HL-60/S4 treated with phorbol 12-myristate 13-acetate at 8.2 ng/mL for 4 days and 3 days (cell line): ENCODE measurements around the gene ELK4.
"Not testable (repeated sequence)": the region's sequence is repeated elsewhere in the genome, so short reads cannot be mapped to it uniquely, and the experiment has no call there.

ENCODE experiments used
- in situ Hi-C: fragments of 300-500 bp; cut with MboI; formaldehyde crosslinking; loops from 2 replicates; pipeline ENCODE4 v1.15.0; 2022; ENCODE audit warnings: low sequenced_read_pairs

The ELK4 gene

DNA sequence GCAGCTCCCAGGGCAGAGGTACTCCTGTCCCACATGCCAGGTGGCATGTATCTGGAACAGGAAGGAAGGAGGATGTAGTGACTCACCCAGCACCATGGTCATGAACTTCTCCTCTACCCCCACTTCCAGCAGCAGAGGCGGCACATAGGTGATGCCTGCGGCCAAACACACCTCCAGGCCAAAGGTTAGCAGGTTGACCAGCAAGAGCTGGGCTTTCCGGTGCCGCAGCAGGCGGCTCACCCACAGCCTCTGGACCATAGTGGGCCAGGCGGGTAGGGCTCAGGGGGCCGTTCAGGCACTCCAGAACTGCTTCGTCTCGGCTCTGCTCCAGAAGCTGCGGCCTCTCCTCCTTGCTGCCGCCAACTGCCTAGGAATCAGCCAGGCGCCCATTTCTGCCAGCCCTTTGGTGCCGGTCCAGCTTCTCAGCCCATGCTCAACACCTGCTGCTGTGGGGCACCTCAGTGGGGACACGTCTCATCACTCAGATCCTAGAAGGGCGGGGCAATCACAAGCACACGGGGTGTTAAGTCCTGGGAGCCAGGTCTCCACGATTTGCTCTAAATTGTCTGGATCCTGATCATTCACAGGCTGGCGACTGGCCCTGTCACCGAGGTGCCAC is 32.7 kb upstream of the ELK4 start:
- in situ Hi-C loops = no loop called here

- in situ Hi-C loops = no loop called here
These were observed 31.6 kb upstream of the ELK4 start for GRCh38 chr1:205663286-205663936.

GRCh38 chr1:205662791-205663190 is 31.0 kb upstream of the ELK4 start:
- in situ Hi-C loops = no loop called here

DNA sequence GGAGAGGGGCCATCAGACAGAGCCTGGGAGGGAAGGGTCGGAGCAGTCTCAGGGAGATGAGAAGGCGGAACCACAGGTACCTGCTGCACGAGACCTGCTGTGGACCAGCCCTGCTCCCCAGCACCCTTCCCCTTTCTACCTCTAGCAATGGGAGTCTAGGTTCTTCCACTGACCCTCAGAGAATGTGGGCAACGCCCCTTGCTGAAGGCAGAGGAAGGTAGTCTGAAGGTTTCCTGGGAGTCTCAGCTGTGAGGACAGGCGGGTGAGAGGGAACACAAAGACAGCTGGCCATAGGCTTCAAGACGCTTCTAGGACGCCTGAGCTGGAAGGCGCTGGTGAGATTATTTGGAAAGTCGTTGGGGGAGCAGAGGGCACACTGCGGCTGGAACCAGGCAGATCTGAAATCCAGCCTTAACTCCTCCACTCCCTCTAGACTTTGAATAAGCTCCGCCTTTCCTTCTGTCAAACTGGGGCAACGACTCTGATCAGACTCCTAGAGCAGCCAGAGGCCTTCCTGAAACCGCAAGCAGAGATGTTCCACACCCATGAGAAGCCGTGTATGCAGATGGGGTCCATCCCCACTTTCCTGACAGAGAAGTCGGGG is 30.4 kb upstream of the ELK4 start:
- in situ Hi-C loops = no loop called here

DNA sequence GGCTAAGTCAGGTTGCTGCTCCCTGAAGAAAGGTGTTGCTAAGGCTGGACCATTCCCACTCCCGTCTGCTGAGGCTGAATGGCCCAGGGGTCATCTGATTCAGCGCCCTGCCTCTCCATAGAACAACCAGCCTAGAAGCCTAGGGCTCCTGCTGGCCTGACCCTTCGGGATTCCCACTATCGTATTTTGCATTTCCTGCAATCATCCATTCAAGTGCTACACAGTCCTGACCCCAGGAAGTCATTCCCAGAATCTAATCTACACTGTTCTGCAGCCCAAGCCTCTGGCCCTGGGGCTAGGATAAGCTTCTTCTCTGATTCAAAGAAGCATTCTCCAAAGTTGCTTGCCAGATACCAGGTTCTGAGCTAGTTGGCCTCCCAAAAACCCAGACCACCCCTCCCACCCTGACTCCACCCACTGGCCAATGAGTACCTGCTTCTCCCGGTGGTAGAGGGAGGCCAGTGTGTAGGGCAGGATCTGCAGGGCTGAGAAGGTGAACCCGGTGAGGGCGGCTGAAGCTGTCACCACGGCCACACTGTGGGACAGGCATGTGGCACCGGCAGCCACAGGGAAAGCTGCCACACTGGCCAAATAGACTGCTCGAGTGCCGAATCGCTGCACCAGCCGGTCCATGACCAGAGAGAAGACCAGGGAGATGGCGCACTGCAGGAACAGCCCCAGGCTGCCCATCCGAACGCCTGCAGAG is 29.8 kb upstream of the ELK4 start:
- in situ Hi-C loops = no loop called here

GRCh38 chr1:205660361-205660760 is 28.6 kb upstream of the ELK4 start:
- in situ Hi-C loops = no loop called here

- in situ Hi-C loops = loop anchor here (5.0 kb wide), 1 partner anchor 72 kb away; no protein-coding TSS in a partner anchor
These were observed 27.3 kb upstream of the ELK4 start for GRCh38 chr1:205658943-205659581.

- in situ Hi-C loops = loop anchor here (5.0 kb wide), 1 partner anchor 69 kb away; no protein-coding TSS in a partner anchor
These were observed 24.4 kb upstream of the ELK4 start for GRCh38 chr1:205656236-205656635.

- in situ Hi-C loops = no loop called here
These were observed 21.2 kb upstream of the ELK4 start for GRCh38 chr1:205652984-205653383.

DNA sequence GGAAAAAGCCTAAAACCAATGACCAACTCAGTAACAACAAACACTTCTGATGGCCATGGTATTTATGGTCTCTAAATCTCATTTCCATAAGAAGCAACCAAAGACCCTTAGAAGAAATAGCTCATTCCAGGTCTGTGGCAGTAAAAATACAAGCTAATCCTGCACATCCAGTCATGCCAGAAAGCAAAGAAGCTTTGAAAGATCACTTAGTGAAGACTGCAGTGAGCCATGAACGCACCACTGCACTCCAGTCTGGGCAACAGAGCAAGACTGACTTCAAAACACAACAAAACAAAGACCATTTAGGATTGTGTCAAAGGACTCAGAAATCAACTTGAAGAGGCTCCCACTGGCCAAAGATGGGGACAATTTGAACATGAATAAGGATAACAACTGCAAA is 18.4 kb upstream of the ELK4 start:
- in situ Hi-C loops = no loop called here

DNA sequence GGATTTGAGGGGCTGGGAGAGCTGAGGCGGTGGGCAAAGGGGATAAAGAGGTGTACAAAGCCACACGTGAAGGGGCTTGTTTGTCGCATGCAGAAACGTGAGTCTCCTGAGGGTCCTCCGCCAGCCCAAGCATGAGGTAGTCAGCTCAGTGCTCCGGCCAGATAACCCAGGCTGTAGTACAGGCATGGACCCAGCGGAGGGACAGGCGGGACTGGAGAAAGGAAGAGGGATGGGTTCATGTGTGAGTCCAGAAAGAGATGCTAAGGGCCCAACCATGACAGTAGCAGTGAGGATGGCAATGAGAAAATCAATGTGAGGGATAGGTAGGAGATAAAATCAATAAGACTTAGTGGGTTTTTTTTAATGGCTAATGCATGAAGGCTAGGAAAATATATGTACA is 13.7 kb upstream of the ELK4 start:
- in situ Hi-C loops = no loop called here

GRCh38 chr1:205642679-205643307 is 11.0 kb upstream of the ELK4 start:
- in situ Hi-C loops = no loop called here

GRCh38 chr1:205639567-205639966 is 7.8 kb upstream of the ELK4 start:
- in situ Hi-C loops = no loop called here

DNA sequence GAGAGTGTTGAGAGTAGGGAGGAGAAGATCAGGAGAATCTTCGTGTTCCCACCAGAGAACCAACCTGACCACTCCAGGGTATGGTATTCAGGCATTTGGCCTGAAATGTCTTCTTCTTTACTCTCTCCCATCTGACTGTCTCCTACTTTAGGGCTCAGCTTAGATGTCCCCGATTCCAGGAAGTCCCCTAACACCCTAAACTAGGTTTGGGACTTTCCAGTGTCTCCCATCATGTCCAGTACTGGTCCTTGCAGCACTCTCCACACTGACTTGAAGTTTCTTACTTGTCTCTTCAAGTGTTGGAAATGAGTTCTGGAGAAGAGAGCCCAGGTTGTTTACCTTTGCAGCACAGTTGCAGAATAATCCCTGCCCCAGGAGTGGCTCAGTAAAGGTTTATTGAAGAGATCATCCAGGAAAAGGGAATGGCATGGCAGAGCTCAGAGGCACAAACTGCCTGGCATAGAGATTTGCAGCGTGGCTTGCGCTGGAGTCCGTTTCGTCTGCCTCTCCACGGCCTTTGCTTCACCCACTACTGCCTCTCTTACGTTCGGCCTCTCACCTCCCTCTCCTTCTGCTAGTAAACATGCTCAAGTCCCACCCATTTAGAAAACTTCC is 6.2 kb upstream of the ELK4 start:
- in situ Hi-C loops = no loop called here

DNA sequence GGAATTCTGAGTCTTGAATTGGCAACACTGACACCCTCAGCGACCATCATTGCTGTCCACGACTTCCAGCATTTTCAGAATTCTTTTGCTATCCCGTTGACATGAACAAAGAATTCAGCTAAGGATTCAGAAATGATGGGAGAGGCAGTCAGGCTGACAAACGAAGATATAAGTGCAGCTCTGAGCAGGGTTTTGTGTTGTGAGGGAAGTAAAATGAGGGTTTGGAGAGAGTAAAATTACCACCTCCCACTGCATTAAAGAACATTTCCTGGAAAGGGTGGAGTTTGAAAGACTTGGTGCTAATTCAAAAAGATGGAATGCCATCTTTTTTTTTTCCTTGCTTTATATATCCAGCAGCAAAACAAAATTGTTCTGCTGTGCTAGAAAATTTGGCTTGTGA is 4.9 kb upstream of the ELK4 start:
- in situ Hi-C loops = no loop called here

GRCh38 chr1:205636138-205636530 is 4.3 kb upstream of the ELK4 start:
- in situ Hi-C loops = not testable (repeated sequence)

GRCh38 chr1:205633421-205633976 is 1.7 kb upstream of the ELK4 start:
- in situ Hi-C loops = no loop called here

GRCh38 chr1:205632669-205633169 is 908 bp upstream of the ELK4 start:
- in situ Hi-C loops = no loop called here

DNA sequence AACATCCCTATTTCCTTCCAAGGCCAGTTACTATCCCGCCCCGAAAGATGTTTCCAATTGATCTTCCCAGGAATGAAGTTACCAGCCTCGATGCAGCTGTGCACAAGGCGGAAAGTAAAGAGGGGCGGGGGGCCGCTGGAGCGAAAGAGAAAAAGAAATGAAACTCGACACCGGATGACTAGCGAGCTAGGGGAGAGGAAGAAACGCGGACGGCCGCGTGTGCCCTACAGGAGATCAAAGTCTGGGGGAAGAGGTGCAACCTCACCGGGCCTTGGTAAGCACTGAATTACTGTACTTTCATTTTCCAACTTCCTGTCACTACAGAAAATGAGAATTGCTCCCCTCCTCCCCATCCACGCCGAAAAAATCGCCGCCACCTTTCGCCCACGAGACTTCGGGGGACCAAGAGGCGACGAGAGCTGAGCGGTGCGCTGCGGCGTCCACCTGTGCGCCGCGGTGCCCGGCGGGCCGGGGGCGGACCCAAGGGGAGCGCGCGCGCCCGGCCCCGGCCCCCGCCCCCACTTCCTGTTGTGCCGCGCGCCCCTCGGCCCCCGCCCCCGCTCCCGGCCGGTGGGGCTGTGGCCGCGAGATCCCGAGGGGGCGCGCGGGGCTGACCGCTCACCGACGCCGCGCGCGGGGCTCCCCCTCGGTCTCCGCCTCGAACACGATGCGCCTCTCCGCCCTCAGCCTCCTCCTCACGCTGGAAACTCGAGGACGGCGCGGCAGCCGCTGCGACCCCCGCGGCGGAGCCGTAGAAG is 622 bp downstream of the ELK4 start:
- in situ Hi-C loops = no loop called here
